K562 (cell line): ENCODE measurements around the gene MTA2. TPM values are rescaled to one million over a fixed set of nuclear protein-coding genes. Genes with fewer than 3 reads are reported as not detected.

Source experiments
- GABPA ChIP-seq: fragments of 200-800 bp; sonication (Bioruptor generic); conservative IDR thresholded peaks from 2 replicates; pipeline ENCODE4 v1.6.1; 2016; ENCODE audit warnings: low read depth, missing genetic modification characterization, missing compliant biosample characterization
- HMGN3 ChIP-seq: IDR thresholded peaks from 2 replicates; pipeline ENCODE4 v1.6.1; 2011; ENCODE audit warnings: borderline replicate concordance, low read depth, mild to moderate bottlenecking, mixed read lengths, low read length; ENCODE audit not compliant: insufficient read length; ENCODE audit errors: extremely low read depth
- MGA ChIP-seq: fragments of 450-650 bp; IDR thresholded peaks from 2 replicates; pipeline ENCODE4 v1.6.1; 2016; ENCODE audit warnings: mild to moderate bottlenecking, moderate library complexity
- NFIX ChIP-seq: fragments of 250-450 bp; sonication (Bioruptor Pico); IDR thresholded peaks from 2 replicates; pipeline ENCODE4 v1.4.0; 2020; ENCODE audit warnings: low read depth, mild to moderate bottlenecking, moderate library complexity
- NR2F6 ChIP-seq: fragments of 450-650 bp; formaldehyde crosslinking; IDR thresholded peaks from 2 replicates; pipeline ENCODE4 v1.4.0; 2020; ENCODE audit warnings: mild to moderate bottlenecking
- RBBP5 ChIP-seq: fragments of 200-600 bp; sonication (generic); IDR thresholded peaks from 2 replicates; pipeline ENCODE4 v1.6.1; 2012; ENCODE audit warnings: borderline replicate concordance, mild to moderate bottlenecking, low read length, control low read depth, inconsistent platforms; ENCODE audit not compliant: insufficient read depth, poor library complexity, severe bottlenecking
- RREB1 ChIP-seq: fragments of 250-450 bp; sonication (Bioruptor Pico); IDR thresholded peaks from 2 replicates; pipeline ENCODE4 v1.4.0; 2020
- SNIP1 ChIP-seq: fragments of 450-650 bp; IDR thresholded peaks from 2 replicates; pipeline ENCODE4 v1.7.1; 2017; ENCODE audit warnings: low read depth, mild to moderate bottlenecking
- SRSF1 ChIP-seq: fragments of 200-400 bp; formaldehyde crosslinking; IDR thresholded peaks from 2 replicates; pipeline ENCODE4 v1.6.1; 2017; ENCODE audit warnings: mild to moderate bottlenecking, low read depth, low read length, moderate library complexity
- ZNF668 ChIP-seq: fragments of 250-450 bp; sonication (Bioruptor Pico); IDR thresholded peaks from 2 replicates; pipeline ENCODE4 v1.8.0; 2022; ENCODE audit warnings: mild to moderate bottlenecking, inconsistent platforms
- ZSCAN29 ChIP-seq: fragments of 450-650 bp; IDR thresholded peaks from 2 replicates; pipeline ENCODE4 v1.6.1; 2017
- polyA plus RNA-seq, 8 experiments: library from polyadenylated mRNA; depleted of rRNA in 4 of 8; stranded (reverse) in 5 of 8; unstranded in 3 of 8; fragments of >200 nt; fragmentation: Nextera tagmentation in 2 of 8; fragmentation: Illumina TruSeq in 1 of 8; extraction: Ambion mirVana in 2 of 8; extraction: Trizol in 1 of 8; gene quantifications; 2 replicates each; pipeline versions ENCODE4 v1.2.1 to v1.2.3, GENCODE V29; 2011 to 2014; ENCODE audit warnings: inconsistent platforms in 1 of 8, missing spikeins in 1 of 8
- total RNA-seq, 7 experiments: library from RNA; depleted of rRNA in 6 of 7; stranded (reverse); fragments of >200 nt in 6 of 7; fragmentation: Illumina TruSeq in 2 of 7; extraction: Trizol in 2 of 7; gene quantifications; 2 replicates each; pipeline versions ENCODE4 v1.2.1 to v1.2.3, GENCODE V29; 2011 to 2021; ENCODE audit warnings: low replicate concordance in 1 of 7

The MTA2 gene
- total and polyA plus RNA-seq, 9 of the 15 experiments (the other 6 are each of a cell fraction or from before 2014, with no cell fraction given) = 6.2 to 220 (median 172) TPM

GRCh38 chr11:62599069-62599696 lies 2.5 kb downstream of the MTA2 start (continued):
- TF ChIP-seq MGA = no peak
- TF ChIP-seq SNIP1 = no peak
- TF ChIP-seq RBBP5 = no peak
- TF ChIP-seq RREB1 (CRISPR knock-in tag) = no peak
- no peak for TF ChIP-seq HMGN3
- no peak for TF ChIP-seq ZNF668 (CRISPR knock-in tag)
- no peak for TF ChIP-seq SRSF1
- TF ChIP-seq NFIX = peak; percentile 78
- TF ChIP-seq ZSCAN29 = no peak
- no peak for TF ChIP-seq NR2F6 (CRISPR knock-in tag)
- TF ChIP-seq GABPA = peak; percentile 74
